Measurements from ENCODE around the gene LRCH4. TPM values are rescaled to one million over a fixed set of nuclear protein-coding genes. Genes with fewer than 3 reads are reported as not detected.

Gene LRCH4
- total and polyA plus RNA-seq, 2 of the 13 experiments (the other 11 are each of a cell fraction or from before 2014, with no cell fraction given): 7.0 to 9.3 TPM

DNA sequence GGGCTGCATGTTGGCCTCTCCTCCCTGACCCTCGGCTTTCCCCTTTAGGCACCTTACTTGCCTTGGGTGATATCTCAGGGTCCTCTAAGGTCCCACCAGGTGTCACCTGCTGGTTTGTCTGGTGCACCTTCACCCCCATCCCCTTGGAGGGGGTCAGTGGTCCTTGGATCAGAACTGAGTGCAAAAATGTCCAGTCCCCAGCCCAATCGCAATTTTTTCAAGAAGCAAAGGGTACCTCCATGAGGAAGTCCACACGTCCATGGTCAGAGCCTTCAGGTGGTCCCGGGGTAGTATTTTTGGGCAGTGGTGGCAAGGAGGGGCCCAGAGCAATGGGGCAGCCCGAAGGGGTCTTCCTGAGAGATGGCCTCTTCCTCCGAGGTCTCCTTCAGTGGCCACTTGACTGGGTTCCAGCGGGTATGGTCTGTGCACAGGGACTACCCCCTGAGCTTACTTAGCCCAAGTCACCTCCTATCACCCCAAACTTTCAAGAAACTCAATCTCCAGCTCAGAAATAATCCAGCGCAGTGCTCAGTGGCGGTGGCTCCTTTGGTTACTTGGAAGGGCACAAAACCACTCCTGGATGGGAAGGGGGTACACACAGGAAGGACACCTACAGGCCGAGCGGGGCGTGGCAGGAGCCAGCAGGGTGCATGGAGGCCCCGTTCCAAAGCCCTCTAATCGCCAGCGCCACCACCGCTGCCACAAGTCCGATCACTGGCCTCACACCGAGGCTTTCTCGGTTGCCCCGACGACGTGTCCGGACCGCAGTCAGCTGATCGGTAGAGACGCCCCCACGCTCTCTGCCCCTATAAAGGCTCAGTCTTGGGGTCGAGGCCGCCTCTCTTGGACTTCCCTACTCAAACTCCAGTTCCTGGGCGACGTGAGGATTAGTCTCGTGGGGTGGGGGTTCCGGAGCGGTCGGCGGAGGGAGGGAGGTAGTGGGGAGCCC lies 16.8 kb downstream of the LRCH4 start (continued):
- TF ChIP-seq TEAD3 (CRISPR knock-in tag; optimal IDR thresholded peaks at IDR 0.05; ENCODE audit: borderline replicate concordance) (peak; percentile 26), ARNT (IDR thresholded peaks at IDR 0.05) (no peak), ZNF251 (CRISPR knock-in tag; IDR thresholded peaks at IDR 0.05) (no peak), SAFB2 (CRISPR knock-in tag; IDR thresholded peaks at IDR 0.05; ENCODE audit: borderline replicate concordance, low read depth) (peak; percentile 17), PCBP1 (IDR thresholded peaks at IDR 0.05; ENCODE audit: borderline replicate concordance, low read depth, low read length) (peak; percentile 77; the same call in 1 of the 2 replicates), PAF1 (CRISPR knock-in tag; IDR thresholded peaks at IDR 0.05) (peak; percentile 87; the same call in 1 of the 2 replicates), ZNF335 (CRISPR knock-in tag; IDR thresholded peaks at IDR 0.05) (no peak), ZNF564 (CRISPR knock-in tag; IDR thresholded peaks at IDR 0.05) (no peak), ZBTB3 (CRISPR knock-in tag; IDR thresholded peaks at IDR 0.05; ENCODE audit: borderline replicate concordance, low read depth) (peak; percentile 5; the same call in 1 of the 2 replicates)
- TF ChIP-seq, protein P1, sequence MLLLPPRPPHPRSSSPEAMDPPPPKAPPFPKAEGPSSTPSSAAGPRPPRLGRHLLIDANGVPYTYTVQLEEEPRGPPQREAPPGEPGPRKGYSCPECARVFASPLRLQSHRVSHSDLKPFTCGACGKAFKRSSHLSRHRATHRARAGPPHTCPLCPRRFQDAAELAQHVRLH (CRISPR knock-in tag; IDR thresholded peaks at IDR 0.05; ENCODE audit: borderline replicate concordance, low read depth): no peak
- TF ChIP-seq, protein P2, sequence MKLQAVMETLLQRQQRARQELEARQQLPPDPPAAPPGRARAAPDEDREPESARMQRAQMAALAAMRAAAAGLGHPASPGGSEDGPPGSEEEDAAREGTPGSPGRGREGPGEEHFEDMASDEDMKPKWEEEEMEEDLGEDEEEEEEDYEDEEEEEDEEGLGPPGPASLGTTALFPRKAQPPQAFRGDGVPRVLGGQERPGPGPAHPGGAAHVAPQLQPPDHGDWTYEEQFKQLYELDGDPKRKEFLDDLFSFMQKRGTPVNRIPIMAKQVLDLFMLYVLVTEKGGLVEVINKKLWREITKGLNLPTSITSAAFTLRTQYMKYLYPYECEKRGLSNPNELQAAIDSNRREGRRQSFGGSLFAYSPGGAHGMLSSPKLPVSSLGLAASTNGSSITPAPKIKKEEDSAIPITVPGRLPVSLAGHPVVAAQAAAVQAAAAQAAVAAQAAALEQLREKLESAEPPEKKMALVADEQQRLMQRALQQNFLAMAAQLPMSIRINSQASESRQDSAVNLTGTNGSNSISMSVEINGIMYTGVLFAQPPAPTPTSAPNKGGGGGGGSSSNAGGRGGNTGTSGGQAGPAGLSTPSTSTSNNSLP (IDR thresholded peaks at IDR 0.05; ENCODE audit: low read depth, low read length): no peak; the same call in 1 of the 2 replicates
- TF ChIP-seq, protein P3, sequence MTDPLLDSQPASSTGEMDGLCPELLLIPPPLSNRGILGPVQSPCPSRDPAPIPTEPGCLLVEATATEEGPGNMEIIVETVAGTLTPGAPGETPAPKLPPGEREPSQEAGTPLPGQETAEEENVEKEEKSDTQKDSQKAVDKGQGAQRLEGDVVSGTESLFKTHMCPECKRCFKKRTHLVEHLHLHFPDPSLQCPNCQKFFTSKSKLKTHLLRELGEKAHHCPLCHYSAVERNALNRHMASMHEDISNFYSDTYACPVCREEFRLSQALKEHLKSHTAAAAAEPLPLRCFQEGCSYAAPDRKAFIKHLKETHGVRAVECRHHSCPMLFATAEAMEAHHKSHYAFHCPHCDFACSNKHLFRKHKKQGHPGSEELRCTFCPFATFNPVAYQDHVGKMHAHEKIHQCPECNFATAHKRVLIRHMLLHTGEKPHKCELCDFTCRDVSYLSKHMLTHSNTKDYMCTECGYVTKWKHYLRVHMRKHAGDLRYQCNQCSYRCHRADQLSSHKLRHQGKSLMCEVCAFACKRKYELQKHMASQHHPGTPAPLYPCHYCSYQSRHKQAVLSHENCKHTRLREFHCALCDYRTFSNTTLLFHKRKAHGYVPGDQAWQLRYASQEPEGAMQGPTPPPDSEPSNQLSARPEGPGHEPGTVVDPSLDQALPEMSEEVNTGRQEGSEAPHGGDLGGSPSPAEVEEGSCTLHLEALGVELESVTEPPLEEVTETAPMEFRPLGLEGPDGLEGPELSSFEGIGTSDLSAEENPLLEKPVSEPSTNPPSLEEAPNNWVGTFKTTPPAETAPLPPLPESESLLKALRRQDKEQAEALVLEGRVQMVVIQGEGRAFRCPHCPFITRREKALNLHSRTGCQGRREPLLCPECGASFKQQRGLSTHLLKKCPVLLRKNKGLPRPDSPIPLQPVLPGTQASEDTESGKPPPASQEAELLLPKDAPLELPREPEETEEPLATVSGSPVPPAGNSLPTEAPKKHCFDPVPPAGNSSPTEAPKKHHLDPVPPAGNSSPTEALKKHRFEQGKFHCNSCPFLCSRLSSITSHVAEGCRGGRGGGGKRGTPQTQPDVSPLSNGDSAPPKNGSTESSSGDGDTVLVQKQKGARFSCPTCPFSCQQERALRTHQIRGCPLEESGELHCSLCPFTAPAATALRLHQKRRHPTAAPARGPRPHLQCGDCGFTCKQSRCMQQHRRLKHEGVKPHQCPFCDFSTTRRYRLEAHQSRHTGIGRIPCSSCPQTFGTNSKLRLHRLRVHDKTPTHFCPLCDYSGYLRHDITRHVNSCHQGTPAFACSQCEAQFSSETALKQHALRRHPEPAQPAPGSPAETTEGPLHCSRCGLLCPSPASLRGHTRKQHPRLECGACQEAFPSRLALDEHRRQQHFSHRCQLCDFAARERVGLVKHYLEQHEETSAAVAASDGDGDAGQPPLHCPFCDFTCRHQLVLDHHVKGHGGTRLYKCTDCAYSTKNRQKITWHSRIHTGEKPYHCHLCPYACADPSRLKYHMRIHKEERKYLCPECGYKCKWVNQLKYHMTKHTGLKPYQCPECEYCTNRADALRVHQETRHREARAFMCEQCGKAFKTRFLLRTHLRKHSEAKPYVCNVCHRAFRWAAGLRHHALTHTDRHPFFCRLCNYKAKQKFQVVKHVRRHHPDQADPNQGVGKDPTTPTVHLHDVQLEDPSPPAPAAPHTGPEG (CRISPR knock-in tag; IDR thresholded peaks at IDR 0.05): no peak
- TF ChIP-seq, protein P4, sequence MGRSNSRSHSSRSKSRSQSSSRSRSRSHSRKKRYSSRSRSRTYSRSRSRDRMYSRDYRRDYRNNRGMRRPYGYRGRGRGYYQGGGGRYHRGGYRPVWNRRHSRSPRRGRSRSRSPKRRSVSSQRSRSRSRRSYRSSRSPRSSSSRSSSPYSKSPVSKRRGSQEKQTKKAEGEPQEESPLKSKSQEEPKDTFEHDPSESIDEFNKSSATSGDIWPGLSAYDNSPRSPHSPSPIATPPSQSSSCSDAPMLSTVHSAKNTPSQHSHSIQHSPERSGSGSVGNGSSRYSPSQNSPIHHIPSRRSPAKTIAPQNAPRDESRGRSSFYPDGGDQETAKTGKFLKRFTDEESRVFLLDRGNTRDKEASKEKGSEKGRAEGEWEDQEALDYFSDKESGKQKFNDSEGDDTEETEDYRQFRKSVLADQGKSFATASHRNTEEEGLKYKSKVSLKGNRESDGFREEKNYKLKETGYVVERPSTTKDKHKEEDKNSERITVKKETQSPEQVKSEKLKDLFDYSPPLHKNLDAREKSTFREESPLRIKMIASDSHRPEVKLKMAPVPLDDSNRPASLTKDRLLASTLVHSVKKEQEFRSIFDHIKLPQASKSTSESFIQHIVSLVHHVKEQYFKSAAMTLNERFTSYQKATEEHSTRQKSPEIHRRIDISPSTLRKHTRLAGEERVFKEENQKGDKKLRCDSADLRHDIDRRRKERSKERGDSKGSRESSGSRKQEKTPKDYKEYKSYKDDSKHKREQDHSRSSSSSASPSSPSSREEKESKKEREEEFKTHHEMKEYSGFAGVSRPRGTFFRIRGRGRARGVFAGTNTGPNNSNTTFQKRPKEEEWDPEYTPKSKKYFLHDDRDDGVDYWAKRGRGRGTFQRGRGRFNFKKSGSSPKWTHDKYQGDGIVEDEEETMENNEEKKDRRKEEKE (IDR thresholded peaks at IDR 0.05): no peak
- TF ChIP-seq, protein P5, sequence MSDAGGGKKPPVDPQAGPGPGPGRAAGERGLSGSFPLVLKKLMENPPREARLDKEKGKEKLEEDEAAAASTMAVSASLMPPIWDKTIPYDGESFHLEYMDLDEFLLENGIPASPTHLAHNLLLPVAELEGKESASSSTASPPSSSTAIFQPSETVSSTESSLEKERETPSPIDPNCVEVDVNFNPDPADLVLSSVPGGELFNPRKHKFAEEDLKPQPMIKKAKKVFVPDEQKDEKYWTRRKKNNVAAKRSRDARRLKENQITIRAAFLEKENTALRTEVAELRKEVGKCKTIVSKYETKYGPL (CRISPR knock-in tag; IDR thresholded peaks at IDR 0.05): peak; percentile 17; the same call in 1 of the 2 replicates
- TF ChIP-seq, protein P6, sequence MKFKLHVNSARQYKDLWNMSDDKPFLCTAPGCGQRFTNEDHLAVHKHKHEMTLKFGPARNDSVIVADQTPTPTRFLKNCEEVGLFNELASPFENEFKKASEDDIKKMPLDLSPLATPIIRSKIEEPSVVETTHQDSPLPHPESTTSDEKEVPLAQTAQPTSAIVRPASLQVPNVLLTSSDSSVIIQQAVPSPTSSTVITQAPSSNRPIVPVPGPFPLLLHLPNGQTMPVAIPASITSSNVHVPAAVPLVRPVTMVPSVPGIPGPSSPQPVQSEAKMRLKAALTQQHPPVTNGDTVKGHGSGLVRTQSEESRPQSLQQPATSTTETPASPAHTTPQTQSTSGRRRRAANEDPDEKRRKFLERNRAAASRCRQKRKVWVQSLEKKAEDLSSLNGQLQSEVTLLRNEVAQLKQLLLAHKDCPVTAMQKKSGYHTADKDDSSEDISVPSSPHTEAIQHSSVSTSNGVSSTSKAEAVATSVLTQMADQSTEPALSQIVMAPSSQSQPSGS (CRISPR knock-in tag; IDR thresholded peaks at IDR 0.05): no peak; the same call in 1 of the 2 replicates

Measured in HepG2 (cell line).